WTC11 (cell line): ENCODE measurements around the gene PCSK2. TPM values are rescaled to one million over a fixed set of nuclear protein-coding genes. Genes with fewer than 3 reads are reported as not detected.

ENCODE experiments used
- ATAC-seq: fragments of 200-7000 bp; cut with Tn5 transposase; 2 replicates; pipeline ENCODE4 v1.10.0; 2021; ENCODE audit warnings: mild to moderate bottlenecking, moderate library complexity
- CTCF ChIA-PET: fragments of 300-600 bp; sonication (Branson Sonifier 250); formaldehyde crosslinking; loops from one replicate; lab custom pipeline; 2021; ENCODE audit warnings: antibody characterized with exemption; lab: Charles Lee
- POLR2A ChIA-PET: fragments of 350-600 bp; sonication (Branson Sonifier 250); formaldehyde crosslinking; loops from one replicate; lab custom pipeline; 2021; ENCODE audit warnings: antibody characterized with exemption; lab: Charles Lee
- DNase-seq: peaks from one replicate; pipeline ENCODE4 v3.0.0; 2021; ENCODE audit warnings: low spot score
- H3K27ac Mint-ChIP-seq: 2 replicates; pipeline ENCODE4 v1.8.0; 2021; ENCODE audit warnings: mixed read lengths
- H3K27me3 Mint-ChIP-seq: 2 replicates; pipeline ENCODE4 v1.8.0; 2021; ENCODE audit warnings: low read depth, mild to moderate bottlenecking, moderate library complexity, mixed read lengths
- H3K36me3 Mint-ChIP-seq: 2 replicates; pipeline ENCODE4 v1.8.0; 2021; ENCODE audit warnings: mixed read lengths
- H3K4me1 Mint-ChIP-seq: 2 replicates; pipeline ENCODE4 v1.8.0; 2022; ENCODE audit warnings: mixed read lengths
- H3K4me3 Mint-ChIP-seq: 2 replicates; pipeline ENCODE4 v1.8.0; 2021; ENCODE audit warnings: mild to moderate bottlenecking, moderate library complexity, mixed read lengths
- H3K9me3 Mint-ChIP-seq: 2 replicates; pipeline ENCODE4 v1.8.0; 2021; ENCODE audit warnings: mixed read lengths
- ESRRA ChIP-seq: sonication (generic); formaldehyde crosslinking; IDR thresholded peaks from 2 replicates; pipeline ENCODE4 v1.8.1; 2022; ENCODE audit warnings: mild to moderate bottlenecking, missing genetic modification reagents, borderline replicate concordance
- ETV6 ChIP-seq: sonication (generic); formaldehyde crosslinking; IDR thresholded peaks from 2 replicates; pipeline ENCODE4 v1.8.1; 2022; ENCODE audit warnings: mild to moderate bottlenecking, missing genetic modification reagents
- GABPB1 ChIP-seq: sonication (generic); formaldehyde crosslinking; IDR thresholded peaks from 2 replicates; pipeline ENCODE4 v1.8.1; 2023; ENCODE audit warnings: mild to moderate bottlenecking, missing genetic modification reagents
- HMGA2 ChIP-seq: fragments of 250-450 bp; sonication (Bioruptor Pico); IDR thresholded peaks from 2 replicates; pipeline ENCODE4 v1.4.0; 2021; ENCODE audit warnings: mild to moderate bottlenecking, moderate library complexity
- JUN ChIP-seq: sonication (generic); formaldehyde crosslinking; IDR thresholded peaks from 2 replicates; pipeline ENCODE4 v1.8.0; 2023; ENCODE audit warnings: mild to moderate bottlenecking, missing genetic modification reagents
- MYBL2 ChIP-seq: sonication (generic); formaldehyde crosslinking; IDR thresholded peaks from 2 replicates; pipeline ENCODE4 v1.8.1; 2023; ENCODE audit warnings: mild to moderate bottlenecking, moderate library complexity, missing genetic modification reagents
- NFYB ChIP-seq: sonication (generic); formaldehyde crosslinking; conservative IDR thresholded peaks from 2 replicates; pipeline ENCODE4 v1.8.0; 2022; ENCODE audit warnings: low read depth, missing genetic modification reagents
- PRDM15 ChIP-seq: sonication (generic); formaldehyde crosslinking; IDR thresholded peaks from 2 replicates; pipeline ENCODE4 v1.8.0; 2022; ENCODE audit warnings: missing genetic modification reagents
- SOX15 ChIP-seq: fragments of 250-450 bp; sonication (Bioruptor Pico); IDR thresholded peaks from 2 replicates; pipeline ENCODE4 v1.9.0; 2021; ENCODE audit warnings: mild to moderate bottlenecking
- STAT6 ChIP-seq: sonication (generic); formaldehyde crosslinking; conservative IDR thresholded peaks from 2 replicates; pipeline ENCODE4 v1.8.1; 2023; ENCODE audit warnings: mild to moderate bottlenecking, low read depth, missing genetic modification reagents, moderate library complexity
- TCF7 ChIP-seq: sonication (generic); formaldehyde crosslinking; IDR thresholded peaks from 2 replicates; pipeline ENCODE4 v1.8.0; 2022; ENCODE audit warnings: mild to moderate bottlenecking, low read depth, missing genetic modification reagents, moderate library complexity
- TEAD1 ChIP-seq: sonication (generic); formaldehyde crosslinking; IDR thresholded peaks from 2 replicates; pipeline ENCODE4 v1.8.0; 2022; ENCODE audit warnings: mild to moderate bottlenecking, missing genetic modification reagents
- TP53 ChIP-seq: sonication (generic); formaldehyde crosslinking; IDR thresholded peaks from 2 replicates; pipeline ENCODE4 v1.8.1; 2023; ENCODE audit warnings: mild to moderate bottlenecking, missing genetic modification reagents
- ZNF232 ChIP-seq: sonication (generic); formaldehyde crosslinking; IDR thresholded peaks from 2 replicates; pipeline ENCODE4 v1.8.0; 2022; ENCODE audit warnings: mild to moderate bottlenecking, missing genetic modification reagents
- ZNF396 ChIP-seq: fragments of 250-450 bp; sonication (Bioruptor Pico); IDR thresholded peaks from 2 replicates; pipeline ENCODE4 v1.8.0; 2021; ENCODE audit warnings: mild to moderate bottlenecking, moderate library complexity, borderline replicate concordance
- ZNF532 ChIP-seq: fragments of 250-450 bp; sonication (Bioruptor Pico); IDR thresholded peaks from 2 replicates; pipeline ENCODE4 v1.9.0; 2021; ENCODE audit warnings: mild to moderate bottlenecking, borderline replicate concordance
- total RNA-seq: library from RNA; stranded (reverse); gene quantifications from 3 replicates; pipeline ENCODE4 v1.2.3, GENCODE V29; 2021
- TF ChIP-seq, protein P1 (sequence below): fragments of 250-450 bp; sonication (Bioruptor Pico); IDR thresholded peaks from 2 replicates; pipeline ENCODE4 v1.9.0; 2021; ENCODE audit warnings: mild to moderate bottlenecking
- TF ChIP-seq, protein P2 (sequence below): sonication (generic); formaldehyde crosslinking; IDR thresholded peaks from 2 replicates; pipeline ENCODE4 v1.8.1; 2022; ENCODE audit warnings: low read depth, missing genetic modification reagents, borderline replicate concordance

PCSK2 gene
- total RNA-seq, 1 experiment from 2014 or later = 0.74 TPM

DNA sequence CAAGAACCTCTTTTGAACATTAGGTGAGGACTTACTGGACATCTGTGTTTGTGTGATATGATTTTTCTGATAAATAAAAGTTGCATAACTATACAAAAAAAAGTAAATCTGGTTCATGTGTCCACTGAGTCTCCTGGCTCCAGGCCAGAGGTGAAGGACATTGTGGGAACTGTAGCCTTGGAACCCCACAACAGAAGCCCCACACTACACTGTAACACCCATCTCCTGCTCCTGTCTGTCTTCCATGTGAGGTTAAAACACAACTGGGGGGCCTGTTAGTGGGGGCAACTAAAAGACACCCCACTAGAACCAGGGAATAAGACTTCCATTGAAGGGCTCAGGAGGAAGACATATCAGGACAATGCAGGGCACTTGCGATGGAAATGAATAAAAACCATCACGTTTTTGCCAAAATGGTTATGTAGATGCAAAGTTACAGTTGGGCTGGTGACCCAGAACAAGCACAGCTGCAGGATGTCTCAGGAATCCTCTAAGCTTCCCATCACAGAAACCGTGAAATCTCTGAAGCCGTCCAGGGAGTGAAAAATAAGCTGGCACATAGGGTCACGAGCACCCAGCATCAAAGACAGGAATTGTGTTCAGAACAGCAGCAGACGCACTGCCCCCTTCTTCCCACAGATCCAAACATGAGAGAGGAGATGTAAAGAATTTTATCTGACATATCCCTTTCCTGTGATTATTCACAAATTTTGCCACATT is 36.7 kb upstream of the PCSK2 start (continued):
- TF ChIP-seq STAT6 (CRISPR knock-in tag) (no peak), ESRRA (CRISPR knock-in tag) (no peak), HMGA2 (no peak), JUN (CRISPR knock-in tag) (no peak)
- TF ChIP-seq, protein P1, sequence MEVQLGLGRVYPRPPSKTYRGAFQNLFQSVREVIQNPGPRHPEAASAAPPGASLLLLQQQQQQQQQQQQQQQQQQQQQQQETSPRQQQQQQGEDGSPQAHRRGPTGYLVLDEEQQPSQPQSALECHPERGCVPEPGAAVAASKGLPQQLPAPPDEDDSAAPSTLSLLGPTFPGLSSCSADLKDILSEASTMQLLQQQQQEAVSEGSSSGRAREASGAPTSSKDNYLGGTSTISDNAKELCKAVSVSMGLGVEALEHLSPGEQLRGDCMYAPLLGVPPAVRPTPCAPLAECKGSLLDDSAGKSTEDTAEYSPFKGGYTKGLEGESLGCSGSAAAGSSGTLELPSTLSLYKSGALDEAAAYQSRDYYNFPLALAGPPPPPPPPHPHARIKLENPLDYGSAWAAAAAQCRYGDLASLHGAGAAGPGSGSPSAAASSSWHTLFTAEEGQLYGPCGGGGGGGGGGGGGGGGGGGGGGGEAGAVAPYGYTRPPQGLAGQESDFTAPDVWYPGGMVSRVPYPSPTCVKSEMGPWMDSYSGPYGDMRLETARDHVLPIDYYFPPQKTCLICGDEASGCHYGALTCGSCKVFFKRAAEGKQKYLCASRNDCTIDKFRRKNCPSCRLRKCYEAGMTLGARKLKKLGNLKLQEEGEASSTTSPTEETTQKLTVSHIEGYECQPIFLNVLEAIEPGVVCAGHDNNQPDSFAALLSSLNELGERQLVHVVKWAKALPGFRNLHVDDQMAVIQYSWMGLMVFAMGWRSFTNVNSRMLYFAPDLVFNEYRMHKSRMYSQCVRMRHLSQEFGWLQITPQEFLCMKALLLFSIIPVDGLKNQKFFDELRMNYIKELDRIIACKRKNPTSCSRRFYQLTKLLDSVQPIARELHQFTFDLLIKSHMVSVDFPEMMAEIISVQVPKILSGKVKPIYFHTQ (CRISPR knock-in tag) = no peak

DNA sequence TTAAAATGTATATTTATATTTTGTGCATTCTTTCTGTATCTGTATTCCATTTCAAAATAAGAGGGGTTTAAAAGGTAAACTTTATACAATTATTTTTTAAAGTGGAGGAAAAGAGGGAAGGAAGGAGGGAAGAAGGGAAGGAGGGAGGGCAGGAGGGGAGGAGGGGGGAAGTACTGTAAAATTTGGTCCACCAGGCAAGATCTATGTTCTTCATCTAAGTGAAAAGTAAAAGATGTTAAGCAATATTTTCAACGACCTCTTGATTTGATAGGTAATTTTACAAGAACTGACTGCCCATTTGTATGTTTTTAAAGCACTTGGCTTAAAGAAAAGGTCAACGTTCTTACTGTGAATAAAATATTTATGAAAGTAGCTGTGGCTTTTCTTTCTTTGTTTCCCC is 29.8 kb upstream of the PCSK2 start:
- Mint-ChIP-seq H3K9me3 (no peaks in the 10 kb centered on the region), H3K4me1 (peaks cover 4% of the 10 kb centered on the region), H3K4me3 (no peak overlapping the region), H3K27me3 (no peaks in the 10 kb centered on the region; the same call in 1 of the 2 replicates), H3K36me3 (no peaks in the 10 kb centered on the region), H3K27ac (no peak overlapping the region)
- ATAC-seq = no peak
- CTCF ChIA-PET = no interaction called here
- DNase-seq = no peak
- POLR2A ChIA-PET = no interaction called here
- TF ChIP-seq PRDM15 (CRISPR knock-in tag) (no peak), TP53 (no peak), ZNF396 (CRISPR knock-in tag) (no peak), TCF7 (no peak), MYBL2 (no peak), JUN (CRISPR knock-in tag) (no peak), NFYB (CRISPR knock-in tag) (no peak), SOX15 (CRISPR knock-in tag) (no peak), ZNF232 (CRISPR knock-in tag) (no peak), ZNF532 (CRISPR knock-in tag) (no peak), TEAD1 (CRISPR knock-in tag) (no peak), GABPB1 (CRISPR knock-in tag) (no peak), ETV6 (CRISPR knock-in tag) (no peak)
- TF ChIP-seq, protein P2, sequence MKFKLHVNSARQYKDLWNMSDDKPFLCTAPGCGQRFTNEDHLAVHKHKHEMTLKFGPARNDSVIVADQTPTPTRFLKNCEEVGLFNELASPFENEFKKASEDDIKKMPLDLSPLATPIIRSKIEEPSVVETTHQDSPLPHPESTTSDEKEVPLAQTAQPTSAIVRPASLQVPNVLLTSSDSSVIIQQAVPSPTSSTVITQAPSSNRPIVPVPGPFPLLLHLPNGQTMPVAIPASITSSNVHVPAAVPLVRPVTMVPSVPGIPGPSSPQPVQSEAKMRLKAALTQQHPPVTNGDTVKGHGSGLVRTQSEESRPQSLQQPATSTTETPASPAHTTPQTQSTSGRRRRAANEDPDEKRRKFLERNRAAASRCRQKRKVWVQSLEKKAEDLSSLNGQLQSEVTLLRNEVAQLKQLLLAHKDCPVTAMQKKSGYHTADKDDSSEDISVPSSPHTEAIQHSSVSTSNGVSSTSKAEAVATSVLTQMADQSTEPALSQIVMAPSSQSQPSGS = no peak
